Measurements from ENCODE around the gene GLB1L3. TPM values are rescaled to one million over a fixed set of nuclear protein-coding genes. Genes with fewer than 3 reads are reported as not detected.

The GLB1L3 gene, protein sequence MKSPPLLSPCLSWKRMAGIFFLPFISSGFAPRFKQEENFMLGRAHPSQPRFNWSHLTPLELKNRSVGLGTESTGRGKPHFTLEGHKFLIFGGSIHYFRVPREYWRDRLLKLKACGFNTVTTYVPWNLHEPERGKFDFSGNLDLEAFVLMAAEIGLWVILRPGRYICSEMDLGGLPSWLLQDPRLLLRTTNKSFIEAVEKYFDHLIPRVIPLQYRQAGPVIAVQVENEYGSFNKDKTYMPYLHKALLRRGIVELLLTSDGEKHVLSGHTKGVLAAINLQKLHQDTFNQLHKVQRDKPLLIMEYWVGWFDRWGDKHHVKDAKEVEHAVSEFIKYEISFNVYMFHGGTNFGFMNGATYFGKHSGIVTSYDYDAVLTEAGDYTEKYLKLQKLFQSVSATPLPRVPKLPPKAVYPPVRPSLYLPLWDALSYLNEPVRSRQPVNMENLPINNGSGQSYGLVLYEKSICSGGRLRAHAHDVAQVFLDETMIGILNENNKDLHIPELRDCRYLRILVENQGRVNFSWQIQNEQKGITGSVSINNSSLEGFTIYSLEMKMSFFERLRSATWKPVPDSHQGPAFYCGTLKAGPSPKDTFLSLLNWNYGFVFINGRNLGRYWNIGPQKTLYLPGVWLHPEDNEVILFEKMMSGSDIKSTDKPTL
- total RNA-seq, result 1 to 10 TPM; 2.3 to 7.1 TPM
- polyA plus RNA-seq (2013, experiment 1 of 2), result 0.43 TPM
- polyA plus RNA-seq (2013, experiment 2 of 2), result 0.37 TPM
- long read RNA-seq, experiment 1, partial matches to known transcripts, result 0 of 1 reads
- long read RNA-seq, experiment 1, other reads (novel, unspliced or antisense), result 1 of 1 reads
- long read RNA-seq, experiment 2, partial matches to known transcripts, result 1 of 3 reads
- long read RNA-seq, experiment 2, other reads (novel, unspliced or antisense), result 2 of 3 reads
- long read RNA-seq, experiment 3, partial matches to known transcripts, result 6 of 20 reads
- long read RNA-seq, experiment 3, other reads (novel, unspliced or antisense), result 10 of 20 reads
- long read RNA-seq, experiment 4, result 0 reads

DNA sequence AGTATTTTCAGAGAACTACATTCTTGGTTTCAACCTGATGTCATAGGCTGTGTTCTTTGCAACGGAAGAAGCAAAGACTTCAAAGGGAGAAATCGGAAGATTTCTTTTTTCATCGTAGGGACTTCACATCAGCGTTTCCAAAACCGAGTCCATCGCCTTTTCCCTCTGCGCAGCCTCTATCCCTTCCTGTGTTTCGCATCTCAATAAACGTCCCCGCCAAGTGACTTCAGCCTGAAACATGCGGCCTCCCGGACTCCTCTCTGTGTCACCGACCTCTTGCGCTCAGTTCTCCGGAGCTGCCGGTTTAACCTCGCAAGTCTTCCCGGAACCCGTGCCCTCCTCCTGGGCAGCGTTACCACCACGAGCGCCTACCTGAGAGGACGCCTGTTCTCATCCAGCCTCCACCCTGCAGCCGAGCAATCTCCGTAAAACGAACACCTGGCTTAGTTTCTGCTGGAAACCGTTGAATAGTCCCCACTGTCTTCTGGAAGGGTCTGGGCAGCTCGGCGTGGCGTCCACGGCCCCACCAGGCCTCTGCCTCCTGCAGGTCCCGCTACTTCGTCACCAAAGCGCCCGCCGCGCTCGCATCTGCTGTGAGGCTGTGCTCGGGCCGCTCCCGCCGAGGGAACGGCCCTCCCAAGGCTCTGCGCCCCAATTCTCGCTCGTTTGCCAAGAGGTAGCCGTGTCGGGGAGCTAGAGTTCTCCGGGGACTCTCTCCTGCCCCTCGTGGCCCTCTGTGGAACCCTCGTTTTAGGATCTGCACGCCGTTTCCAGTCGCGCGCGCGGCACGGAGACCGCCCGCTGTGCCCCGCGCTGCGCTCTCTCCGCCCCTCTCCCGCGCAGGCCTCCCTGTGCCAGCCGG is at the start of gene GLB1L3:
TSS of gene GLB1L3 (plus strand) at position 846 of the 862 bp plus-strand sequence. CDS start 362 bp downstream, outside the sequence.
- H3K27me3 ChIP-seq (ENCODE audit: control insufficient read depth, insufficient read depth, low read length, poor library complexity, severe bottlenecking), result peaks cover 62% of the 10 kb centered on the region
- 0% methylated on average over 37 to 68 of the region's 68 CpGs for WGBS, 2 experiments (ENCODE audit: insufficient coverage in 1 of 2, insufficient read length in 1 of 2)
- H3K27me3 Mint-ChIP-seq (ENCODE audit: insufficient read depth), result peaks cover 20% of the 10 kb centered on the region
- peak within 1 kb of the TSS; percentile 85 for H3K4me3 ChIP-seq (ENCODE audit: low read length)
- peaks cover 6% of the 10 kb centered on the region for H3K9me3 ChIP-seq (ENCODE audit: control insufficient read depth, low read length)
- TF ChIP-seq, protein P1, sequence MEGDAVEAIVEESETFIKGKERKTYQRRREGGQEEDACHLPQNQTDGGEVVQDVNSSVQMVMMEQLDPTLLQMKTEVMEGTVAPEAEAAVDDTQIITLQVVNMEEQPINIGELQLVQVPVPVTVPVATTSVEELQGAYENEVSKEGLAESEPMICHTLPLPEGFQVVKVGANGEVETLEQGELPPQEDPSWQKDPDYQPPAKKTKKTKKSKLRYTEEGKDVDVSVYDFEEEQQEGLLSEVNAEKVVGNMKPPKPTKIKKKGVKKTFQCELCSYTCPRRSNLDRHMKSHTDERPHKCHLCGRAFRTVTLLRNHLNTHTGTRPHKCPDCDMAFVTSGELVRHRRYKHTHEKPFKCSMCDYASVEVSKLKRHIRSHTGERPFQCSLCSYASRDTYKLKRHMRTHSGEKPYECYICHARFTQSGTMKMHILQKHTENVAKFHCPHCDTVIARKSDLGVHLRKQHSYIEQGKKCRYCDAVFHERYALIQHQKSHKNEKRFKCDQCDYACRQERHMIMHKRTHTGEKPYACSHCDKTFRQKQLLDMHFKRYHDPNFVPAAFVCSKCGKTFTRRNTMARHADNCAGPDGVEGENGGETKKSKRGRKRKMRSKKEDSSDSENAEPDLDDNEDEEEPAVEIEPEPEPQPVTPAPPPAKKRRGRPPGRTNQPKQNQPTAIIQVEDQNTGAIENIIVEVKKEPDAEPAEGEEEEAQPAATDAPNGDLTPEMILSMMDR (conservative IDR thresholded peaks at IDR 0.05), result peak; percentile 53
- peak within 1 kb of the TSS; percentile 72 for H3K27ac Mint-ChIP-seq
- H3K36me3 ChIP-seq (ENCODE audit: control insufficient read depth, insufficient read depth, low read length), result no peaks in the 10 kb centered on the region
- no peaks in the 10 kb centered on the region for H3K36me3 Mint-ChIP-seq (ENCODE audit: low read depth)
- H3K4me3 Mint-ChIP-seq, result peak within 1 kb of the TSS; percentile 84
- no peaks in the 10 kb centered on the region for H3K9me3 Mint-ChIP-seq
- peak; percentile 80 for DNase-seq
- H3K4me1 ChIP-seq (ENCODE audit: control insufficient read depth, insufficient read depth, low read length), result no peaks in the 10 kb centered on the region
- no peak within 1 kb of the TSS for H3K27ac ChIP-seq (ENCODE audit: low read depth, low read length)
- no peak within 1 kb of the TSS for H3K9ac ChIP-seq (ENCODE audit: extremely low read depth, low read length, poor library complexity, severe bottlenecking)
- peaks cover 21% of the 10 kb centered on the region for H3K4me1 Mint-ChIP-seq

DNA sequence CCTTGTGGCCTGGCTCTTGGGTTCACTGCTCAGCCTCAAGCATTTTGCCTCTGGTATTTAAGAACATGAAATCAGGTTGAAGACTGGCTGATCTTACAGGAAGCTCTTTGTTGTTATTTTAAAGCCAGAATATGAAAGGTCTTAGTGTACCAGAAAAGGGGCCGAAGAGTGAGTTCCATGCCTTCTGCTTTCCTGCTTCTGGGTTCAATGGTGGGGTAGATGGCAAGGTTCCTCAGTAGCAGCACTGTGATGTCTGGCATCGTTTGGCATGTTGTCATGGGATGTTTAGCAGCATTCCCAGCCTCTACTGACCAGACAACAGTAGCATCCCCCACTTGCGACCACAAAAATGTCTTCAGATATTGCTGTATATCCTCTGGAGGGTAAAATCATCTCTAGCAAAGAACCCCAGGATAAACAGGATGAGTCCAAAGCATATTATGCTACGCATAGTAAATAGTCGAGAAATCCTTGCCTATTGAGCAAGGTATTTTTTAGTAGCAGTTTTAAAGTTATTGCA is 49.3 kb upstream of the GLB1L3 start:
- H3K27me3 Mint-ChIP-seq (ENCODE audit: insufficient read depth), result no peaks in the 10 kb centered on the region
- H3K36me3 Mint-ChIP-seq (ENCODE audit: low read depth), result peaks cover 3% of the 10 kb centered on the region
- no peak overlapping the region for H3K9ac ChIP-seq (ENCODE audit: extremely low read depth, low read length, poor library complexity, severe bottlenecking)
- H3K4me1 ChIP-seq (ENCODE audit: control insufficient read depth, insufficient read depth, low read length), result peaks cover 12% of the 10 kb centered on the region
- H3K27me3 ChIP-seq (ENCODE audit: control insufficient read depth, insufficient read depth, low read length, poor library complexity, severe bottlenecking), result no peaks in the 10 kb centered on the region
- no peaks in the 10 kb centered on the region for H3K9me3 ChIP-seq (ENCODE audit: control insufficient read depth, low read length)
- H3K4me3 Mint-ChIP-seq, result peak overlapping the region; percentile 72
- no peak for DNase-seq
- peak overlapping the region; percentile 93 for H3K4me3 ChIP-seq (ENCODE audit: low read length)
- H3K4me1 Mint-ChIP-seq, result peaks cover 22% of the 10 kb centered on the region
- TF ChIP-seq, protein P1 (conservative IDR thresholded peaks at IDR 0.05), result no peak
- WGBS, 2 experiments (ENCODE audit: insufficient coverage in 1 of 2, insufficient read length in 1 of 2), result 93 to 100% methylated on average over 1 to 5 of the region's 5 CpGs
- no peak overlapping the region for H3K27ac Mint-ChIP-seq
- no peaks in the 10 kb centered on the region for H3K9me3 Mint-ChIP-seq
- peaks cover 4% of the 10 kb centered on the region for H3K36me3 ChIP-seq (ENCODE audit: control insufficient read depth, insufficient read depth, low read length)
- no peak overlapping the region for H3K27ac ChIP-seq (ENCODE audit: low read depth, low read length)

Data from endodermal cell (in vitro differentiated cells).